HepG2 (cell line): Measurements from ENCODE around the gene SPAG7. TPM values are rescaled to one million over a fixed set of nuclear protein-coding genes. Genes with fewer than 3 reads are reported as not detected.

ENCODE experiments used
- ATRX ChIP-seq: sonication (generic); formaldehyde crosslinking; IDR thresholded peaks from 2 replicates; pipeline ENCODE4 v1.4.0; 2020; ENCODE audit warnings: missing genetic modification reagents, borderline replicate concordance
- ETV6 ChIP-seq: sonication (generic); formaldehyde crosslinking; conservative IDR thresholded peaks from 2 replicates; pipeline ENCODE4 v1.4.0; 2020; ENCODE audit warnings: missing genetic modification reagents
- FIP1L1 ChIP-seq: fragments of 200-400 bp; formaldehyde crosslinking; IDR thresholded peaks from 2 replicates; pipeline ENCODE4 v1.6.1; 2018; ENCODE audit warnings: low read depth, mild to moderate bottlenecking, low read length, moderate library complexity, borderline replicate concordance; ENCODE audit not compliant: insufficient read depth
- HOXA3 ChIP-seq: sonication (generic); formaldehyde crosslinking; IDR thresholded peaks from 2 replicates; pipeline ENCODE4 v1.5.0; 2020; ENCODE audit warnings: missing genetic modification reagents
- KDM2A ChIP-seq: sonication (generic); formaldehyde crosslinking; IDR thresholded peaks from 2 replicates; pipeline ENCODE4 v1.4.0; 2020; ENCODE audit warnings: low read depth, missing genetic modification reagents, borderline replicate concordance
- KMT2B ChIP-seq: IDR thresholded peaks from 2 replicates; pipeline ENCODE4 v1.6.1; 2016; ENCODE audit warnings: missing genetic modification reagents, missing compliant biosample characterization
- NPAS2 ChIP-seq: sonication (generic); formaldehyde crosslinking; IDR thresholded peaks from 2 replicates; pipeline ENCODE4 v1.8.0; 2022; ENCODE audit warnings: mild to moderate bottlenecking, missing genetic modification reagents, borderline replicate concordance
- ZFP91 ChIP-seq: sonication (generic); formaldehyde crosslinking; IDR thresholded peaks from 2 replicates; pipeline ENCODE4 v1.9.0; 2022; ENCODE audit warnings: missing genetic modification reagents, mild to moderate bottlenecking, borderline replicate concordance
- ZNF644 ChIP-seq: IDR thresholded peaks from 2 replicates; pipeline ENCODE4 v1.6.1; 2016; ENCODE audit warnings: low read depth
- ZNF670 ChIP-seq: sonication (generic); formaldehyde crosslinking; IDR thresholded peaks from 2 replicates; pipeline ENCODE4 v1.8.0; 2022; ENCODE audit warnings: mild to moderate bottlenecking, missing genetic modification reagents, borderline replicate concordance
- ZNF747 ChIP-seq: sonication (generic); formaldehyde crosslinking; IDR thresholded peaks from 2 replicates; pipeline ENCODE4 v1.8.1; 2023; ENCODE audit warnings: missing genetic modification reagents, mild to moderate bottlenecking, borderline replicate concordance
- ZSCAN25 ChIP-seq: sonication (generic); formaldehyde crosslinking; IDR thresholded peaks from 2 replicates; pipeline ENCODE4 v1.8.0; 2022; ENCODE audit warnings: mild to moderate bottlenecking, missing genetic modification reagents
- polyA plus RNA-seq, 8 experiments: library from polyadenylated mRNA; depleted of rRNA in 3 of 8; stranded (reverse) in 7 of 8; unstranded in 1 of 8; fragments of >200 nt; fragmentation: Illumina TruSeq in 4 of 8; extraction: Trizol in 4 of 8; gene quantifications; 2 replicates each; pipeline versions ENCODE4 v1.2.1 to v1.2.3, GENCODE V29; 2011 to 2016; ENCODE audit warnings: low read depth in 4 of 8, missing spikeins in 1 of 8, mixed read lengths in 1 of 8; ENCODE audit not compliant: insufficient read depth in 1 of 8
- total RNA-seq, 5 experiments: library from RNA; depleted of rRNA; stranded (reverse); fragments of >200 nt; fragmentation: Illumina TruSeq; extraction: Trizol; gene quantifications; 2 replicates each; pipeline ENCODE4 v1.2.3, GENCODE V29; 2016; ENCODE audit warnings: low read depth in 1 of 5
- TF ChIP-seq, protein P1 (sequence below): sonication (generic); formaldehyde crosslinking; IDR thresholded peaks from 2 replicates; pipeline ENCODE4 v1.4.0; 2020; ENCODE audit warnings: low read depth, mild to moderate bottlenecking, missing genetic modification reagents
- TF ChIP-seq, protein P2 (sequence below): sonication (generic); formaldehyde crosslinking; IDR thresholded peaks from 2 replicates; pipeline ENCODE4 v1.4.0; 2020; ENCODE audit warnings: missing genetic modification reagents
- TF ChIP-seq, protein P3 (sequence below): sonication (generic); formaldehyde crosslinking; IDR thresholded peaks from 2 replicates; pipeline ENCODE4 v1.9.0; 2021; ENCODE audit warnings: mild to moderate bottlenecking, missing genetic modification reagents
- TF ChIP-seq, protein P4 (sequence below): sonication (generic); formaldehyde crosslinking; conservative IDR thresholded peaks from 2 replicates; pipeline ENCODE4 v1.8.0; 2022; ENCODE audit warnings: missing genetic modification reagents

Gene SPAG7
- total and polyA plus RNA-seq, 2 of the 13 experiments (the other 11 are each of a cell fraction or from before 2014, with no cell fraction given), result 51.0 to 59.0 TPM

DNA sequence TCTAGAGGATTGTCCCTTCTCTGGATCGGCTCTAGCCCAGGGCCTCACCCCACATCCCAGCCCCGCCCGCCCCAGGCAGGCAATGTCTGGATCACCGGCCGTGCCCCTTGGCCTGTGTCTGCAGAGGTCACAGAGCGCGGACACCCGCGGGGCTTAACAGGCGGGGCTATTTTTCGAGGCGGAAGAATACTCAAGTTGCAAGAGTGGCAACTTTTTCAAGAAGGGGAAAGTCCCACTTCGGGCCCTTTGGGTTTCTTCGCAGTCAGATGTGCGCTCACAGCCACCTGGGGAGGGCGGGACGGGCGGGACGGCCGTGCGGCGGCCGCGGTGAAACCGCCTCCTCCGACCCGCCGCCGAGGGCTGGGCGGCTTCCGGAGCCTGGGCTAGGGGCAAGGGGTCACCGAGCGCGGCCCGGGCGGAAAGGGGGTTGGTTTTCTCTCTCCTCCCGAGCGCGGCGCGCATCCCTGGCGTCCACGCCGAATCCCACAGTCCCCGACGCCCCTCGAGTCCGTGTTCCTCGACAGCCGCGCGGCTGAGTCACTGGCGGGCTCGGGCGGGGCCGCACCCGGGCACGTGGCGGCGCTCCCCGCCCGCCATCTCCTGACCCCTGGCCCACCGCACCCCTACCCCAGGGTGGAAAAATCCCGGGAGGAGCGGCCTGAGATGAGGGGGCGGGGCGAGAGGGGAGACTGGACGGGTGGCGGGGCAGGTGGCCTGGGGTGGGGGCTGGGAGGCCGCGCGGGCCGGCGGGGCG is 18.1 kb downstream of the SPAG7 start (continued):
- TF ChIP-seq, protein P1, sequence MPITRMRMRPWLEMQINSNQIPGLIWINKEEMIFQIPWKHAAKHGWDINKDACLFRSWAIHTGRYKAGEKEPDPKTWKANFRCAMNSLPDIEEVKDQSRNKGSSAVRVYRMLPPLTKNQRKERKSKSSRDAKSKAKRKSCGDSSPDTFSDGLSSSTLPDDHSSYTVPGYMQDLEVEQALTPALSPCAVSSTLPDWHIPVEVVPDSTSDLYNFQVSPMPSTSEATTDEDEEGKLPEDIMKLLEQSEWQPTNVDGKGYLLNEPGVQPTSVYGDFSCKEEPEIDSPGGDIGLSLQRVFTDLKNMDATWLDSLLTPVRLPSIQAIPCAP (CRISPR knock-in tag), result 0 out of 2 replicates have a peak, but pooled peaks have one; percentile 33
- TF ChIP-seq ZNF644 (CRISPR knock-in tag) (no peak), FIP1L1 (no peak), HOXA3 (CRISPR knock-in tag) (peak; percentile 26), ZFP91 (CRISPR knock-in tag) (peak; percentile 19; the same call in 1 of the 2 replicates), ATRX (CRISPR knock-in tag) (no peak), ZNF670 (CRISPR knock-in tag) (no peak), ETV6 (CRISPR knock-in tag) (no peak; the same call in 1 of the 2 replicates), ZNF747 (CRISPR knock-in tag) (peak; percentile 35; the same call in 1 of the 2 replicates), KDM2A (peak; percentile 16; the same call in 1 of the 2 replicates), ZSCAN25 (peak; percentile 99), NPAS2 (no peak), KMT2B (no peak)
- TF ChIP-seq, protein P2, sequence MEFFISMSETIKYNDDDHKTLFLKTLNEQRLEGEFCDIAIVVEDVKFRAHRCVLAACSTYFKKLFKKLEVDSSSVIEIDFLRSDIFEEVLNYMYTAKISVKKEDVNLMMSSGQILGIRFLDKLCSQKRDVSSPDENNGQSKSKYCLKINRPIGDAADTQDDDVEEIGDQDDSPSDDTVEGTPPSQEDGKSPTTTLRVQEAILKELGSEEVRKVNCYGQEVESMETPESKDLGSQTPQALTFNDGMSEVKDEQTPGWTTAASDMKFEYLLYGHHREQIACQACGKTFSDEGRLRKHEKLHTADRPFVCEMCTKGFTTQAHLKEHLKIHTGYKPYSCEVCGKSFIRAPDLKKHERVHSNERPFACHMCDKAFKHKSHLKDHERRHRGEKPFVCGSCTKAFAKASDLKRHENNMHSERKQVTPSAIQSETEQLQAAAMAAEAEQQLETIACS, result peak; percentile 61; the same call in 1 of the 2 replicates
- TF ChIP-seq, protein P3, sequence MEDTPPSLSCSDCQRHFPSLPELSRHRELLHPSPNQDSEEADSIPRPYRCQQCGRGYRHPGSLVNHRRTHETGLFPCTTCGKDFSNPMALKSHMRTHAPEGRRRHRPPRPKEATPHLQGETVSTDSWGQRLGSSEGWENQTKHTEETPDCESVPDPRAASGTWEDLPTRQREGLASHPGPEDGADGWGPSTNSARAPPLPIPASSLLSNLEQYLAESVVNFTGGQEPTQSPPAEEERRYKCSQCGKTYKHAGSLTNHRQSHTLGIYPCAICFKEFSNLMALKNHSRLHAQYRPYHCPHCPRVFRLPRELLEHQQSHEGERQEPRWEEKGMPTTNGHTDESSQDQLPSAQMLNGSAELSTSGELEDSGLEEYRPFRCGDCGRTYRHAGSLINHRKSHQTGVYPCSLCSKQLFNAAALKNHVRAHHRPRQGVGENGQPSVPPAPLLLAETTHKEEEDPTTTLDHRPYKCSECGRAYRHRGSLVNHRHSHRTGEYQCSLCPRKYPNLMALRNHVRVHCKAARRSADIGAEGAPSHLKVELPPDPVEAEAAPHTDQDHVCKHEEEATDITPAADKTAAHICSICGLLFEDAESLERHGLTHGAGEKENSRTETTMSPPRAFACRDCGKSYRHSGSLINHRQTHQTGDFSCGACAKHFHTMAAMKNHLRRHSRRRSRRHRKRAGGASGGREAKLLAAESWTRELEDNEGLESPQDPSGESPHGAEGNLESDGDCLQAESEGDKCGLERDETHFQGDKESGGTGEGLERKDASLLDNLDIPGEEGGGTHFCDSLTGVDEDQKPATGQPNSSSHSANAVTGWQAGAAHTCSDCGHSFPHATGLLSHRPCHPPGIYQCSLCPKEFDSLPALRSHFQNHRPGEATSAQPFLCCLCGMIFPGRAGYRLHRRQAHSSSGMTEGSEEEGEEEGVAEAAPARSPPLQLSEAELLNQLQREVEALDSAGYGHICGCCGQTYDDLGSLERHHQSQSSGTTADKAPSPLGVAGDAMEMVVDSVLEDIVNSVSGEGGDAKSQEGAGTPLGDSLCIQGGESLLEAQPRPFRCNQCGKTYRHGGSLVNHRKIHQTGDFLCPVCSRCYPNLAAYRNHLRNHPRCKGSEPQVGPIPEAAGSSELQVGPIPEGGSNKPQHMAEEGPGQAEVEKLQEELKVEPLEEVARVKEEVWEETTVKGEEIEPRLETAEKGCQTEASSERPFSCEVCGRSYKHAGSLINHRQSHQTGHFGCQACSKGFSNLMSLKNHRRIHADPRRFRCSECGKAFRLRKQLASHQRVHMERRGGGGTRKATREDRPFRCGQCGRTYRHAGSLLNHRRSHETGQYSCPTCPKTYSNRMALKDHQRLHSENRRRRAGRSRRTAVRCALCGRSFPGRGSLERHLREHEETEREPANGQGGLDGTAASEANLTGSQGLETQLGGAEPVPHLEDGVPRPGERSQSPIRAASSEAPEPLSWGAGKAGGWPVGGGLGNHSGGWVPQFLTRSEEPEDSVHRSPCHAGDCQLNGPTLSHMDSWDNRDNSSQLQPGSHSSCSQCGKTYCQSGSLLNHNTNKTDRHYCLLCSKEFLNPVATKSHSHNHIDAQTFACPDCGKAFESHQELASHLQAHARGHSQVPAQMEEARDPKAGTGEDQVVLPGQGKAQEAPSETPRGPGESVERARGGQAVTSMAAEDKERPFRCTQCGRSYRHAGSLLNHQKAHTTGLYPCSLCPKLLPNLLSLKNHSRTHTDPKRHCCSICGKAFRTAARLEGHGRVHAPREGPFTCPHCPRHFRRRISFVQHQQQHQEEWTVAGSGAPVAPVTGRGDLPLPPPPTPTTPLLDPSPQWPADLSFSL (CRISPR knock-in tag), result no peak
- TF ChIP-seq, protein P4, sequence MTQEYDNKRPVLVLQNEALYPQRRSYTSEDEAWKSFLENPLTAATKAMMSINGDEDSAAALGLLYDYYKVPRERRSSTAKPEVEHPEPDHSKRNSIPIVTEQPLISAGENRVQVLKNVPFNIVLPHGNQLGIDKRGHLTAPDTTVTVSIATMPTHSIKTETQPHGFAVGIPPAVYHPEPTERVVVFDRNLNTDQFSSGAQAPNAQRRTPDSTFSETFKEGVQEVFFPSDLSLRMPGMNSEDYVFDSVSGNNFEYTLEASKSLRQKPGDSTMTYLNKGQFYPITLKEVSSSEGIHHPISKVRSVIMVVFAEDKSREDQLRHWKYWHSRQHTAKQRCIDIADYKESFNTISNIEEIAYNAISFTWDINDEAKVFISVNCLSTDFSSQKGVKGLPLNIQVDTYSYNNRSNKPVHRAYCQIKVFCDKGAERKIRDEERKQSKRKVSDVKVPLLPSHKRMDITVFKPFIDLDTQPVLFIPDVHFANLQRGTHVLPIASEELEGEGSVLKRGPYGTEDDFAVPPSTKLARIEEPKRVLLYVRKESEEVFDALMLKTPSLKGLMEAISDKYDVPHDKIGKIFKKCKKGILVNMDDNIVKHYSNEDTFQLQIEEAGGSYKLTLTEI (CRISPR knock-in tag), result no peak
